NB4 (cell line): ENCODE results near the gene TRIP12.

Experiments used
- MYC ChIP-seq: IDR thresholded peaks from 2 replicates; pipeline ENCODE4 v1.6.1; 2011; ENCODE audit warnings: low read depth, low read length
- POLR2A ChIP-seq: IDR thresholded peaks from 2 replicates; pipeline ENCODE4 v1.6.1; 2011; ENCODE audit warnings: mild to moderate bottlenecking; ENCODE audit not compliant: insufficient read length; ENCODE audit errors: extremely low read depth
- TF ChIP-seq, protein P1 (sequence below): IDR thresholded peaks from one replicate; pipeline ENCODE4 v1.5.1; 2012; ENCODE audit warnings: low read depth, low read length

DNA sequence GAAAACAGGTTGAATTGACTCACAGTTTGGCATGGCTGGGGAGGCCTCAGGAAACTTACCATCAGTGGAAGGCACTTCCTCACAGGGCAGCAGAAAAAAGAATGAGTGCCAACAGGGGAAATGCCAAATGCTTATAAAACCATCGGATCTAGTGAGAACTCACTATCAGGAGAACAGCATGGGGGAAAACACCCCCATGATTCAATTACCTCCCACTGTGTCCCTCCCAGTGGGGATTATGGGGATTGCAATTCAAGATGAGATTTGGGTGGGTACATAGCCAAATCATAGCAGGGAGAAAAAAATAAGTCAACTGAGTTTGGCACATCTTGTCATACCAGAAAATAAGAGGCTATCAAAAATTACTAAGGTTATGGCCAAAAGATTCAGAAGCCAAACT, 96.3 kb downstream of the TRIP12 start:
- TF ChIP-seq, protein P1, sequence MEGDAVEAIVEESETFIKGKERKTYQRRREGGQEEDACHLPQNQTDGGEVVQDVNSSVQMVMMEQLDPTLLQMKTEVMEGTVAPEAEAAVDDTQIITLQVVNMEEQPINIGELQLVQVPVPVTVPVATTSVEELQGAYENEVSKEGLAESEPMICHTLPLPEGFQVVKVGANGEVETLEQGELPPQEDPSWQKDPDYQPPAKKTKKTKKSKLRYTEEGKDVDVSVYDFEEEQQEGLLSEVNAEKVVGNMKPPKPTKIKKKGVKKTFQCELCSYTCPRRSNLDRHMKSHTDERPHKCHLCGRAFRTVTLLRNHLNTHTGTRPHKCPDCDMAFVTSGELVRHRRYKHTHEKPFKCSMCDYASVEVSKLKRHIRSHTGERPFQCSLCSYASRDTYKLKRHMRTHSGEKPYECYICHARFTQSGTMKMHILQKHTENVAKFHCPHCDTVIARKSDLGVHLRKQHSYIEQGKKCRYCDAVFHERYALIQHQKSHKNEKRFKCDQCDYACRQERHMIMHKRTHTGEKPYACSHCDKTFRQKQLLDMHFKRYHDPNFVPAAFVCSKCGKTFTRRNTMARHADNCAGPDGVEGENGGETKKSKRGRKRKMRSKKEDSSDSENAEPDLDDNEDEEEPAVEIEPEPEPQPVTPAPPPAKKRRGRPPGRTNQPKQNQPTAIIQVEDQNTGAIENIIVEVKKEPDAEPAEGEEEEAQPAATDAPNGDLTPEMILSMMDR: no peak
- TF ChIP-seq POLR2A: no peak
- TF ChIP-seq MYC: no peak
